ENCODE measurements around the gene FAM174C. TPM values are rescaled to one million over a fixed set of nuclear protein-coding genes. Genes with fewer than 3 reads are reported as not detected.

Gene FAM174C
- total RNA-seq, 1 experiment from 2014 or later = 64.4 TPM

- DNase-seq (ENCODE audit: low read depth) = no peak
Measured at GRCh38 chr19:1249990-1250436, 25.3 kb upstream of the FAM174C start.

GRCh38 chr19:1250437-1251260, 24.7 kb upstream of the FAM174C start:
- DNase-seq (ENCODE audit: low read depth) = peak; percentile 62

GRCh38 chr19:1251330-1252220, 23.8 kb upstream of the FAM174C start:
- DNase-seq (ENCODE audit: low read depth) = peak; percentile 73

- peak; percentile 87 for DNase-seq (ENCODE audit: low read depth)
Measured at GRCh38 chr19:1252221-1252820, 23.0 kb upstream of the FAM174C start.

GRCh38 chr19:1252821-1253513, 22.4 kb upstream of the FAM174C start:
- DNase-seq (ENCODE audit: low read depth) = peak; percentile 96

GRCh38 chr19:1253514-1254080, 21.7 kb upstream of the FAM174C start:
- DNase-seq (ENCODE audit: low read depth) = no peak

GRCh38 chr19:1254081-1254527, 21.2 kb upstream of the FAM174C start:
- DNase-seq (ENCODE audit: low read depth) = no peak

GRCh38 chr19:1254530-1255185, 20.7 kb upstream of the FAM174C start:
- no peak for DNase-seq (ENCODE audit: low read depth)

- DNase-seq (ENCODE audit: low read depth) = no peak
Measured at GRCh38 chr19:1255186-1256161, 19.9 kb upstream of the FAM174C start.

- DNase-seq (ENCODE audit: low read depth) = no peak
Measured at GRCh38 chr19:1256646-1257474, 18.5 kb upstream of the FAM174C start.

GRCh38 chr19:1257475-1258162, 17.7 kb upstream of the FAM174C start:
- DNase-seq (ENCODE audit: low read depth) = no peak

- DNase-seq (ENCODE audit: low read depth) = no peak
Measured at GRCh38 chr19:1258163-1258492, 17.2 kb upstream of the FAM174C start.

- DNase-seq (ENCODE audit: low read depth) = no peak
Measured at GRCh38 chr19:1258707-1259205, 16.6 kb upstream of the FAM174C start.

- DNase-seq (ENCODE audit: low read depth) = peak; percentile 47
Measured at GRCh38 chr19:1259206-1259875, 16.0 kb upstream of the FAM174C start.

GRCh38 chr19:1259876-1260748, 15.2 kb upstream of the FAM174C start:
- no peak for DNase-seq (ENCODE audit: low read depth)
